Subcutaneous adipose tissue (tissue), 4 donors: Measurements from ENCODE around the gene POLR2C. TPM values are rescaled to one million over a fixed set of nuclear protein-coding genes. Genes with fewer than 3 reads are reported as not detected.

Source experiments
- total RNA-seq, 4 donors: library from RNA; depleted of rRNA; stranded (reverse); fragments of >200 nt; gene quantifications; one replicate each; pipeline ENCODE4 v1.1.0, GENCODE V29; 2016
- TF ChIP-seq, protein P1 (sequence below): fragments of 450-650 bp; IDR thresholded peaks from one replicate; pipeline ENCODE4 v1.5.1; 2016; ENCODE audit warnings: low read depth, mild to moderate bottlenecking, control low read depth, antibody characterized with exemption, moderate library complexity

POLR2C gene
- total RNA-seq, 4 donors from 2014 or later: 66.9 to 77.7 (median 67.6) TPM

GRCh38 chr16:57516176-57516725 lies 53.8 kb downstream of the POLR2C start:
- TF ChIP-seq, protein P1, sequence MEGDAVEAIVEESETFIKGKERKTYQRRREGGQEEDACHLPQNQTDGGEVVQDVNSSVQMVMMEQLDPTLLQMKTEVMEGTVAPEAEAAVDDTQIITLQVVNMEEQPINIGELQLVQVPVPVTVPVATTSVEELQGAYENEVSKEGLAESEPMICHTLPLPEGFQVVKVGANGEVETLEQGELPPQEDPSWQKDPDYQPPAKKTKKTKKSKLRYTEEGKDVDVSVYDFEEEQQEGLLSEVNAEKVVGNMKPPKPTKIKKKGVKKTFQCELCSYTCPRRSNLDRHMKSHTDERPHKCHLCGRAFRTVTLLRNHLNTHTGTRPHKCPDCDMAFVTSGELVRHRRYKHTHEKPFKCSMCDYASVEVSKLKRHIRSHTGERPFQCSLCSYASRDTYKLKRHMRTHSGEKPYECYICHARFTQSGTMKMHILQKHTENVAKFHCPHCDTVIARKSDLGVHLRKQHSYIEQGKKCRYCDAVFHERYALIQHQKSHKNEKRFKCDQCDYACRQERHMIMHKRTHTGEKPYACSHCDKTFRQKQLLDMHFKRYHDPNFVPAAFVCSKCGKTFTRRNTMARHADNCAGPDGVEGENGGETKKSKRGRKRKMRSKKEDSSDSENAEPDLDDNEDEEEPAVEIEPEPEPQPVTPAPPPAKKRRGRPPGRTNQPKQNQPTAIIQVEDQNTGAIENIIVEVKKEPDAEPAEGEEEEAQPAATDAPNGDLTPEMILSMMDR: no peak

GRCh38 chr16:57516773-57517172 lies 54.3 kb downstream of the POLR2C start:
- TF ChIP-seq, protein P1: no peak

GRCh38 chr16:57517397-57518367 lies 55.2 kb downstream of the POLR2C start:
- TF ChIP-seq, protein P1: no peak

DNA sequence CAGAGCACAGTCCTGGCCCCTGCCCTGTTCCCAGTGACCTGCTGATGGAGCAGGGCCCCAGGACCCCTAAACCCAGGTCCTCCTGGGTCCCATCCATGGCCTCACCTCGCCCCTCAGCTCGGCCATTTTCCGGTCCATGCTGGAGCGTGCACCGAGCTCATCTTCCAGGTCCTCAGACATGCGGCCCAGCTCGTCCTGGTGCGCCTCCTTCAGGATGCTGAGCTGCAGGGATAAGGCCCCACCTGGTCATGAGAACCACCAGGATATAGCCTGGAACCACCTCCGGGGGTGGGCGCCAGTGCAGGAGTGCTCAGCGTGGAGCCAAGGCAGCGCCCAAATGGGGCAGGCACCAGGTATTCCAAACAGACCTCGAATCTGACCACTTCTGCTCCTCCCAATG lies 56.0 kb downstream of the POLR2C start:
- TF ChIP-seq, protein P1: no peak

GRCh38 chr16:57518922-57519321 lies 56.4 kb downstream of the POLR2C start:
- TF ChIP-seq, protein P1: no peak

DNA sequence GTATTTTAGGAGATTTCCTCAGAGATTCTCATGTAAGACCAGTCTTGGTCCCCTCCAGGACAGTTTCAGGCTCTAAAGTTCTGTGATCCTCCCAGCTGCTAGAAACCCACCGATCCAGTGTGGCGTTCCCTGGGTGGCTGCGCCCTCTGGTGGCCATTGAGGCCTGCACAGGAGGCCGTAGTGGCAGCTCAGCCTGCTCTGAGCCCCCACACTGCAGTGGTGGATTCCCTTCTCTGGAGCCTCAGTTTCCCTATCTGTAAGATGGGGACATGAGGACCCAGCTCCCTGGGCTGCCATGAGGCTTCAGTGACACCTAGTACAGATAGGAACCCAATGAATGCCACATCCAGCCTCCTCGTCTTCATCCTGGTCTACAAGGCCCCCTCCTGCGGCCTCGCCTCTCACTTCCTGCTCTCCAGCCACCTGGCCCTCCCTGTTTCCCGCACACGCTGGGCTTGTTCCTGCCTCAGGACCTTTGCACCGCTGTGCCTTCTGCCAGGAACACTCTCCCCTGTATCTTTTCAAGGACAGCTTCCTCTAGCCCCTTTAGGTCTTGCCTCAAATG lies 57.4 kb downstream of the POLR2C start:
- TF ChIP-seq, protein P1: no peak

Other genes with a start within 250 kb of the POLR2C start
- gene ARL2BP, start 217.4 kb upstream of the POLR2C start, total RNA-seq: 10 to 100 TPM; 48.8 to 94.1 (median 59.6) TPM
- gene PLLP, start 178.0 kb upstream of the POLR2C start, total RNA-seq: 1 to 10 TPM in 3 of 4 donors, under 1 TPM in 1; 0.51 to 3.0 (median 2.2) TPM
- 1 to 10 TPM in 1 of 4 donors, under 1 TPM in 1, not detected in 2; 0.33 to 3.9 TPM for gene CCL22, start 103.9 kb upstream of the POLR2C start, total RNA-seq
- 10 to 100 TPM in 1 of 4 donors, 1 to 10 TPM in 3; 4.7 to 25.4 (median 6.2) TPM for gene CX3CL1, start 90.2 kb upstream of the POLR2C start, total RNA-seq
- not detected for gene CCL17, start 57.9 kb upstream of the POLR2C start, total RNA-seq
- gene CIAPIN1, start 15.3 kb upstream of the POLR2C start, total RNA-seq: 10 to 100 TPM; 18.5 to 36.7 (median 20.6) TPM
- 10 to 100 TPM; 23.5 to 49.5 (median 30.1) TPM for gene COQ9, start 15.2 kb upstream of the POLR2C start, total RNA-seq
- 10 to 100 TPM in 1 of 4 donors, 1 to 10 TPM in 3; 3.6 to 12.8 (median 7.3) TPM for gene DOK4, start 23.8 kb downstream of the POLR2C start, total RNA-seq
- 1 to 10 TPM; 5.5 to 7.0 (median 6.2) TPM for gene CCDC102A, start 73.9 kb downstream of the POLR2C start, total RNA-seq
- under 1 TPM in 1 of 4 donors, not detected in 3; 0.51 TPM for gene ADGRG5, start 80.0 kb downstream of the POLR2C start, total RNA-seq
- gene ADGRG1, start 166.0 kb downstream of the POLR2C start, total RNA-seq: 10 to 100 TPM; 10.0 to 92.5 (median 21.2) TPM
- gene ADGRG3, start 205.6 kb downstream of the POLR2C start, total RNA-seq: 1 to 10 TPM in 2 of 4 donors, under 1 TPM in 1, not detected in 1; 0.44 to 4.0 (median 2.1) TPM
- under 1 TPM in 1 of 4 donors, not detected in 3; 0.33 TPM for gene DRC7, start 232.1 kb downstream of the POLR2C start, total RNA-seq